Measurements from ENCODE around the gene CFAP44. TPM values are rescaled to one million over a fixed set of nuclear protein-coding genes. Genes with fewer than 3 reads are reported as not detected.

The CFAP44 gene
- total and polyA plus RNA-seq, 2 of the 4 experiments (the other 2 are of a cell fraction) = 0.90 to 1.7 TPM

DNA sequence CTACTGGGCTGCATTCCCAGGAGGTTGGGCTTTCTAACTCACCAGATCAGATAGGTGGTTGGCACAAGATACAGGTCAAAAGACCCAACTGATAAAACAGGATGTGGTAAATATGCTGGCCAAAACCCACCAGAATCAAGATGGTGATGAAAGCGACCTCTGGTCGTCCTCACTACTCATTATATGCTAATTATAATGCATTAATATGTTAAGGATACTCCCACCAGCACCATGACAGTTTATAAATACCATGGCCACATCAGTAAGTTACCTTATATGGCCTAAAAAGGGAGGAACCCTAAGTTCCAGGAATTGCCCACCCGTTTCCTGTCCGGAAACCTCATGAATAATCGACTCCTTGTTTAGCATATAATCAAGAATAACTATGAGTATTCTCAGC lies 31.6 kb downstream of the CFAP44 start:
- Histone ChIP-seq H4K91ac (ENCODE audit: insufficient read depth, low read depth, low read length) (no peak overlapping the region), H2AFZ (replicated peaks; ENCODE audit: low read length, poor library complexity) (no peak overlapping the region), H3K56ac (ENCODE audit: extremely low read depth, insufficient read depth, low read length) (no peak overlapping the region), H3K27ac (ENCODE audit: insufficient read depth, low read length) (no peak overlapping the region), H3K27me3 (ENCODE audit: control insufficient read depth, insufficient read depth, low read length) (no peaks in the 10 kb centered on the region), H2BK15ac (ENCODE audit: low read depth, low read length) (no peak overlapping the region), H3K18ac (ENCODE audit: low read depth, low read length) (no peak overlapping the region), H4K5ac (ENCODE audit: low read depth, low read length) (no peak overlapping the region), H4K8ac (ENCODE audit: low read depth in 2 of 2, low read length in 2 of 2) (no peak overlapping the region), H3K4me1 (ENCODE audit: control insufficient read depth, insufficient read depth, low read length) (no peaks in the 10 kb centered on the region), H3K9me1 (ENCODE audit: insufficient read depth, low read length) (no peaks in the 10 kb centered on the region), H3K9me3 (ENCODE audit: control insufficient read depth, insufficient read depth, low read length) (no peaks in the 10 kb centered on the region), H3K4ac (ENCODE audit: low read depth, low read length) (no peak overlapping the region), H2BK20ac (ENCODE audit: low read depth, low read length) (no peak overlapping the region), H3K23ac (ENCODE audit: low read depth, low read length) (no peak overlapping the region), H3K4me3 (ENCODE audit: insufficient read depth, low read depth, low read length) (no peak overlapping the region), H2AK9ac (replicated peaks; ENCODE audit: low read depth, low read length, poor library complexity) (no peak overlapping the region), H2BK5ac (ENCODE audit: low read depth, low read length, poor library complexity, severe bottlenecking) (no peak overlapping the region), H3K14ac (replicated peaks; ENCODE audit: low read depth, low read length) (no peak overlapping the region), H3K79me1 (ENCODE audit: low read depth in 1 of 2, low read length in 2 of 2) (no peaks in the 10 kb centered on the region), H2BK120ac (ENCODE audit: low read depth, low read length) (no peak overlapping the region), H3K9ac (ENCODE audit: low read depth, low read length) (no peak overlapping the region), H3K4me2 (ENCODE audit: low read depth, low read length) (no peak overlapping the region), H4K20me1 (ENCODE audit: insufficient read depth, low read length) (no peaks in the 10 kb centered on the region), H2AK5ac (ENCODE audit: low read depth, low read length) (no peak overlapping the region), H3K36me3 (ENCODE audit: control insufficient read depth, insufficient read depth, low read length) (no peaks in the 10 kb centered on the region)
- BruUV-seq (replicated peaks) = no TSS peak
- WGBS, 2 experiments (ENCODE audit: extremely low coverage in 2 of 2, insufficient read length in 1 of 2) = 100% methylated on average over 2 of the region's 5 CpGs; no CpG with 5 or more reads in 1 of the 2 experiments
- dilution Hi-C loops (cut with HindIII; ENCODE audit: low sequenced_read_pairs, unreplicated experiment) = no loop called here
- ChIA-PET CTCF (no interaction called here), POLR2A (ENCODE audit: unreplicated experiment) (no interaction called here)
- TF ChIP-seq FOS (IDR thresholded peaks at IDR 0.05; ENCODE audit: low read depth, low read length) (no peak), MXI1 (IDR thresholded peaks at IDR 0.05; ENCODE audit: borderline replicate concordance, low read depth, low read length) (no peak), CEBPB (IDR thresholded peaks at IDR 0.05; ENCODE audit: low read depth, low read length) (no peak), CHD1 (IDR thresholded peaks at IDR 0.05; ENCODE audit: low read depth, low read length) (no peak), NFE2L2 (IDR thresholded peaks at IDR 0.05; ENCODE audit: low read depth, low read length) (no peak)
- TF ChIP-seq, protein P1, sequence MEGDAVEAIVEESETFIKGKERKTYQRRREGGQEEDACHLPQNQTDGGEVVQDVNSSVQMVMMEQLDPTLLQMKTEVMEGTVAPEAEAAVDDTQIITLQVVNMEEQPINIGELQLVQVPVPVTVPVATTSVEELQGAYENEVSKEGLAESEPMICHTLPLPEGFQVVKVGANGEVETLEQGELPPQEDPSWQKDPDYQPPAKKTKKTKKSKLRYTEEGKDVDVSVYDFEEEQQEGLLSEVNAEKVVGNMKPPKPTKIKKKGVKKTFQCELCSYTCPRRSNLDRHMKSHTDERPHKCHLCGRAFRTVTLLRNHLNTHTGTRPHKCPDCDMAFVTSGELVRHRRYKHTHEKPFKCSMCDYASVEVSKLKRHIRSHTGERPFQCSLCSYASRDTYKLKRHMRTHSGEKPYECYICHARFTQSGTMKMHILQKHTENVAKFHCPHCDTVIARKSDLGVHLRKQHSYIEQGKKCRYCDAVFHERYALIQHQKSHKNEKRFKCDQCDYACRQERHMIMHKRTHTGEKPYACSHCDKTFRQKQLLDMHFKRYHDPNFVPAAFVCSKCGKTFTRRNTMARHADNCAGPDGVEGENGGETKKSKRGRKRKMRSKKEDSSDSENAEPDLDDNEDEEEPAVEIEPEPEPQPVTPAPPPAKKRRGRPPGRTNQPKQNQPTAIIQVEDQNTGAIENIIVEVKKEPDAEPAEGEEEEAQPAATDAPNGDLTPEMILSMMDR (conservative IDR thresholded peaks at IDR 0.05; ENCODE audit: low read depth, low read length) = no peak
- in situ Hi-C loops (cut with MboI; ENCODE audit: low sequenced_read_pairs) = no loop called here
- DNase-seq (no peak), ATAC-seq (ENCODE audit: low read depth) (no peak)
- intact Hi-C loops (cut with micrococcal nuclease) = no loop called here

Measured in IMR-90 (cell line).